ENCODE results near the gene GTF3C1.
"Not testable (repeated sequence)": the region's sequence is repeated elsewhere in the genome, so short reads cannot be mapped to it uniquely, and the experiment has no call there.

- not testable (repeated sequence) for TF ChIP-seq POU2F2, SPI1, POLR2A, POLR2AphosphoS5 (IDR thresholded peaks at IDR 0.05; ENCODE audit: low read depth, low read length)
Measured at GRCh38 chr16:27457605-27457900, 92.2 kb downstream of the GTF3C1 start.
